Peyer's patch (tissue), 4 donors: Measurements from ENCODE around the gene RBPJL. TPM values are rescaled to one million over a fixed set of nuclear protein-coding genes. Genes with fewer than 3 reads are reported as not detected.

Experiments used
- DNase-seq, 3 donors: peaks; one replicate each; pipeline ENCODE4 v3.0.0-alpha.2; 2017 to 2019
- H3K27ac ChIP-seq, 4 donors: fragments of 200-600 bp; sonication (generic); one replicate each; pipeline ENCODE4 v1.5.1; 2016 to 2019
- H3K27me3 ChIP-seq, 2 donors: fragments of 200-600 bp; sonication (generic); one replicate each; pipeline ENCODE4 v1.5.1; 2019
- H3K36me3 ChIP-seq, 3 donors: fragments of 200-600 bp; sonication (generic); one replicate each; pipeline ENCODE4 v1.5.1; 2016 to 2019
- H3K4me1 ChIP-seq, 4 donors: fragments of 200-600 bp; sonication (generic); one replicate each; pipeline ENCODE4 v1.5.1; 2016 to 2019
- H3K4me3 ChIP-seq, 4 donors: fragments of 200-600 bp; sonication (generic); 1 replicate in 3 of 4; 2 replicates in 1 of 4; pipeline ENCODE4 v1.5.1; 2016 to 2019; ENCODE audit warnings: mild to moderate bottlenecking in 1 of 4
- H3K9me3 ChIP-seq, 4 donors: fragments of 200-600 bp; sonication (generic); one replicate each; pipeline ENCODE4 v1.5.1; 2016 to 2019; ENCODE audit warnings: mild to moderate bottlenecking in 1 of 4
- CTCF ChIP-seq, 6 experiments: fragments of 450-650 bp in 4 of 6; fragments of 200-600 bp in 2 of 6; sonication (generic) in 1 of 6; IDR thresholded peaks; one replicate each; pipeline ENCODE4 v1.5.1; 2017 to 2019; ENCODE audit warnings: antibody characterized with exemption in 6 of 6, mild to moderate bottlenecking in 3 of 6, moderate library complexity in 1 of 6
- POLR2A ChIP-seq, 2 donors: fragments of 450-650 bp; IDR thresholded peaks; one replicate each; pipeline ENCODE4 v1.5.1; 2017; ENCODE audit warnings: antibody characterized with exemption in 2 of 2, mild to moderate bottlenecking in 2 of 2, moderate library complexity in 2 of 2
- total RNA-seq, 4 donors: library from RNA; depleted of rRNA; stranded (reverse); fragments of >200 nt; gene quantifications; one replicate each; pipeline ENCODE4 v1.1.0, GENCODE V29; 2016

RBPJL gene
- total RNA-seq, 4 donors from 2014 or later, result not detected

- H3K27me3 ChIP-seq, result no peaks in the 10 kb centered on the region
- no peaks in the 10 kb centered on the region for H3K9me3 ChIP-seq
- DNase-seq, result no peak
- H3K4me1 ChIP-seq, result peaks cover 0 to 40% (median 0%) of the 10 kb centered on the region in 4 donors
- H3K36me3 ChIP-seq, result no peaks in the 10 kb centered on the region
- H3K27ac ChIP-seq, result peak overlapping the region in 2 of 4 donors; percentile 33 to 70
- TF ChIP-seq POLR2A (IDR thresholded peaks at IDR 0.05), result no peak
- no peak for TF ChIP-seq CTCF (IDR thresholded peaks at IDR 0.05)
- H3K4me3 ChIP-seq, result no peak overlapping the region
Observed at GRCh38 chr20:45355209-45356084, 48.8 kb downstream of the RBPJL start.

- Histone ChIP-seq H3K9me3 (no peaks in the 10 kb centered on the region), H3K4me1 (peaks cover 0 to 46% (median 1%) of the 10 kb centered on the region in 4 donors), H3K27me3 (no peaks in the 10 kb centered on the region), H3K36me3 (no peaks in the 10 kb centered on the region), H3K4me3 (no peak overlapping the region), H3K27ac (peak overlapping the region; percentile 42 to 80 (median 64))
- no peak for TF ChIP-seq POLR2A (IDR thresholded peaks at IDR 0.05)
- TF ChIP-seq CTCF (IDR thresholded peaks at IDR 0.05), result no peak
- DNase-seq, result peak in 2 of 3 donors; percentile 30 to 76
Observed at GRCh38 chr20:45358282-45359068, 51.8 kb downstream of the RBPJL start.

GRCh38 chr20:45359069-45359405 lies 52.4 kb downstream of the RBPJL start:
- H3K9me3 ChIP-seq, result no peaks in the 10 kb centered on the region
- H3K4me1 ChIP-seq, result peaks cover 0 to 51% (median 3%) of the 10 kb centered on the region in 4 donors
- H3K36me3 ChIP-seq, result no peaks in the 10 kb centered on the region
- H3K4me3 ChIP-seq, result no peak overlapping the region
- TF ChIP-seq CTCF (IDR thresholded peaks at IDR 0.05) (no peak), POLR2A (IDR thresholded peaks at IDR 0.05) (no peak)
- H3K27me3 ChIP-seq, result no peaks in the 10 kb centered on the region
- peak overlapping the region; percentile 8 to 80 (median 64) for H3K27ac ChIP-seq
- no peak for DNase-seq

- Histone ChIP-seq H3K27ac (peak overlapping the region; percentile 8 to 80 (median 64)), H3K4me1 (peaks cover 0 to 53% (median 4%) of the 10 kb centered on the region in 4 donors), H3K27me3 (no peaks in the 10 kb centered on the region), H3K36me3 (no peaks in the 10 kb centered on the region), H3K9me3 (no peaks in the 10 kb centered on the region), H3K4me3 (no peak overlapping the region)
- peak in 1 of 3 donors; percentile 56 for DNase-seq
- TF ChIP-seq POLR2A (IDR thresholded peaks at IDR 0.05), result no peak
- no peak for TF ChIP-seq CTCF (IDR thresholded peaks at IDR 0.05)
Observed at GRCh38 chr20:45359406-45360148, 52.9 kb downstream of the RBPJL start.

GRCh38 chr20:45361793-45362192 lies 55.2 kb downstream of the RBPJL start:
- no peak overlapping the region for H3K4me3 ChIP-seq

More at GRCh38 chr20:45361793-45362192, 55.2 kb downstream of the RBPJL start:
- no peak for TF ChIP-seq POLR2A (IDR thresholded peaks at IDR 0.05)
- TF ChIP-seq CTCF (IDR thresholded peaks at IDR 0.05), result no peak
- peaks cover 0 to 15% (median 0%) of the 10 kb centered on the region in 3 donors for H3K36me3 ChIP-seq
- peaks cover 0 to 53% (median 7%) of the 10 kb centered on the region in 4 donors for H3K4me1 ChIP-seq
- no peaks in the 10 kb centered on the region for H3K9me3 ChIP-seq
- H3K27me3 ChIP-seq, result no peaks in the 10 kb centered on the region
- no peak for DNase-seq
- H3K27ac ChIP-seq, result peak overlapping the region in 1 of 4 donors; percentile 98
